ENCODE results near the gene PPM1H.

Gene PPM1H

GRCh38 chr12:62834971-62835547 is 99.9 kb downstream of the PPM1H start:
- TF ChIP-seq MAX (IDR thresholded peaks at IDR 0.05; ENCODE audit: low read depth, low read length) (no peak), POLR2A (IDR thresholded peaks at IDR 0.05; ENCODE audit: extremely low read depth, insufficient read length) (no peak), CTCF (IDR thresholded peaks at IDR 0.05; ENCODE audit: low read depth, low read length) (no peak), MYC (IDR thresholded peaks at IDR 0.05; ENCODE audit: low read depth, low read length) (no peak)
- DNase-seq (ENCODE audit: low read depth) = no peak
- H3K4me3 ChIP-seq (ENCODE audit: low read depth, low read length) = no peak overlapping the region

- TF ChIP-seq POLR2A (IDR thresholded peaks at IDR 0.05; ENCODE audit: extremely low read depth, insufficient read length) (no peak), CTCF (IDR thresholded peaks at IDR 0.05; ENCODE audit: low read depth, low read length) (no peak), MAX (IDR thresholded peaks at IDR 0.05; ENCODE audit: low read depth, low read length) (no peak), MYC (IDR thresholded peaks at IDR 0.05; ENCODE audit: low read depth, low read length) (no peak)
- no peak overlapping the region for H3K4me3 ChIP-seq (ENCODE audit: low read depth, low read length)
- DNase-seq (ENCODE audit: low read depth) = no peak
Observed at GRCh38 chr12:62834406-62834805, 100.5 kb downstream of the PPM1H start.

GRCh38 chr12:62833634-62834033 is 101.3 kb downstream of the PPM1H start:
- no peak for DNase-seq (ENCODE audit: low read depth)
- TF ChIP-seq MAX (IDR thresholded peaks at IDR 0.05; ENCODE audit: low read depth, low read length) (no peak), POLR2A (IDR thresholded peaks at IDR 0.05; ENCODE audit: extremely low read depth, insufficient read length) (no peak), MYC (IDR thresholded peaks at IDR 0.05; ENCODE audit: low read depth, low read length) (no peak)
- H3K4me3 ChIP-seq (ENCODE audit: low read depth, low read length) = no peak overlapping the region

- DNase-seq (ENCODE audit: low read depth) = no peak
- TF ChIP-seq MAX (IDR thresholded peaks at IDR 0.05; ENCODE audit: low read depth, low read length) (no peak), MYC (IDR thresholded peaks at IDR 0.05; ENCODE audit: low read depth, low read length) (no peak), POLR2A (IDR thresholded peaks at IDR 0.05; ENCODE audit: extremely low read depth, insufficient read length) (no peak), CTCF (IDR thresholded peaks at IDR 0.05; ENCODE audit: low read depth, low read length) (no peak)
- H3K4me3 ChIP-seq (ENCODE audit: low read depth, low read length) = no peak overlapping the region
Observed at GRCh38 chr12:62832558-62832957, 102.4 kb downstream of the PPM1H start.

GRCh38 chr12:62832027-62832426 is 102.9 kb downstream of the PPM1H start:
- TF ChIP-seq POLR2A (IDR thresholded peaks at IDR 0.05; ENCODE audit: extremely low read depth, insufficient read length) = no peak
- TF ChIP-seq MAX (IDR thresholded peaks at IDR 0.05; ENCODE audit: low read depth, low read length) = no peak
- TF ChIP-seq MYC (IDR thresholded peaks at IDR 0.05; ENCODE audit: low read depth, low read length) = no peak
- TF ChIP-seq CTCF (IDR thresholded peaks at IDR 0.05; ENCODE audit: low read depth, low read length) = no peak
- H3K4me3 ChIP-seq (ENCODE audit: low read depth, low read length) = no peak overlapping the region
- no peak for DNase-seq (ENCODE audit: low read depth)

GRCh38 chr12:62827855-62828254 is 107.1 kb downstream of the PPM1H start:
- H3K4me3 ChIP-seq (ENCODE audit: low read depth, low read length) = no peak overlapping the region
- DNase-seq (ENCODE audit: low read depth) = no peak
- TF ChIP-seq CTCF (IDR thresholded peaks at IDR 0.05; ENCODE audit: low read depth, low read length) (no peak), POLR2A (IDR thresholded peaks at IDR 0.05; ENCODE audit: extremely low read depth, insufficient read length) (no peak), MYC (IDR thresholded peaks at IDR 0.05; ENCODE audit: low read depth, low read length) (no peak), MAX (IDR thresholded peaks at IDR 0.05; ENCODE audit: low read depth, low read length) (no peak)
